OCI-M2 (cell line): Measurements from ENCODE around the gene CBX2.
"Not testable (repeated sequence)": the region's sequence is repeated elsewhere in the genome, so short reads cannot be mapped to it uniquely, and the experiment has no call there.

Experiments
- DNase-seq: peaks from one replicate; lab custom pipeline; 2025; ENCODE audit not compliant: unreplicated experiment; lab: John Stamatoyannopoulos, UW

The CBX2 gene

GRCh38 chr17:79769570-79770506 lies 8.1 kb upstream of the CBX2 start:
- DNase-seq: no peak

GRCh38 chr17:79771276-79771675 lies 6.7 kb upstream of the CBX2 start:
- no peak for DNase-seq

GRCh38 chr17:79772726-79773125 lies 5.2 kb upstream of the CBX2 start:
- DNase-seq: not testable (repeated sequence)

GRCh38 chr17:79774561-79774975 lies 3.4 kb upstream of the CBX2 start:
- no peak for DNase-seq

GRCh38 chr17:79775632-79776031 lies 2.3 kb upstream of the CBX2 start:
- DNase-seq: no peak

GRCh38 chr17:79776376-79777119 lies 1.4 kb upstream of the CBX2 start:
- no peak for DNase-seq

GRCh38 chr17:79777120-79777893 lies 641 bp upstream of the CBX2 start:
- no peak for DNase-seq

- DNase-seq: no peak
These were observed 646 bp downstream of the CBX2 start for GRCh38 chr17:79778504-79779083.

- no peak for DNase-seq
These were observed 1.2 kb downstream of the CBX2 start for GRCh38 chr17:79779084-79779529.

- DNase-seq: no peak
These were observed 1.9 kb downstream of the CBX2 start for GRCh38 chr17:79779661-79780365.

GRCh38 chr17:79781012-79781650 lies 3.2 kb downstream of the CBX2 start:
- no peak for DNase-seq

GRCh38 chr17:79781736-79782575 lies 4.0 kb downstream of the CBX2 start:
- DNase-seq: no peak

GRCh38 chr17:79783891-79784290 lies 5.9 kb downstream of the CBX2 start:
- no peak for DNase-seq

GRCh38 chr17:79784353-79785016 lies 6.5 kb downstream of the CBX2 start:
- DNase-seq: no peak

- DNase-seq: no peak
These were observed 7.3 kb downstream of the CBX2 start for GRCh38 chr17:79785017-79785899.

GRCh38 chr17:79785900-79786810 lies 8.2 kb downstream of the CBX2 start:
- DNase-seq: no peak
